HG03439 (cell line): ENCODE measurements around the gene C21orf58.
"Not testable (repeated sequence)": the region's sequence is repeated elsewhere in the genome, so short reads cannot be mapped to it uniquely, and the experiment has no call there.

Source experiments
- ATAC-seq: cut with Tn5 transposase; IDR thresholded peaks from one replicate; pipeline ENCODE4 v1.9.1; 2021; ENCODE audit warnings: mild to moderate bottlenecking, moderate library complexity; ENCODE audit not compliant: unreplicated experiment

The C21orf58 gene

DNA sequence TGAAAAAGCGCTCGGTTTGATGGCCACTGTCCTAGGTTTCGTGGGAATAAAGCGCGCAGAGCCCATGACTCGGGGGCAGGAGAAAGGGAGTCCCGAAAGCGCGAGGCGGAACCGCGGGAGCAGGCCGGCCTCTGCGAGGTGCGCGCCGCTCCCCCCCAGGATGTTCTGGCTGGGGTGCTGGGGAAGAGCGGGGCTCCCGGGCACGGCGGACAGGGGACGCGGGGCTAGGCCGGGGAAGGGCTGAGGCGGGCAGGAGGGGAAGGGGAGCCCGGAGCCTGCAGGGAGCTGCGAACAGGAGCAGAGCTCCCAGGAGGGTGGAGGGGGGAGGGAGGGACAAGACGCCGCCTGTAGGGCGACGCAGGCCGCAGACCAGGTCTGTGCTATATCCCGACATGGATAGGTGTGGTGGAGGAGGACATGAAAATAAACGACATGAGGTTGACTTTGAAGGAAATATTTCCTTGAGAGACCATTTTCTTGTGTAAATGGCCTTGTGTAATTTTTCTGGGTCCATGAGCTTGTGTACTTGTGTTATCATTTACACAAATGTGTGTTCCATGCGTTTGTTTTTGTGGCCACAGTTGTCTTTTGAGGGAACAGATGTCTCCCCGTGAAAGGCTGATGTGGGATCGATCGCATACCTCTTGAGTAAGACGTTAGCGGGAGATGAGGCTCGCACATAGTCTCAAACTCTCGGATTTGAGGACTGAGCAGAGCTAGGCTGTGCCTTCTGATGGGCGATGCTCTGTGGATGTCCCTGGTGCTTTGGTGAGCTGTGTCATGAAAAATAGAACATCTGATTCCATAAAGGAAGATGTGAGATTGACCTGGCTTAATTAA lies 1.6 kb upstream of the C21orf58 start:
- ATAC-seq = no peak

DNA sequence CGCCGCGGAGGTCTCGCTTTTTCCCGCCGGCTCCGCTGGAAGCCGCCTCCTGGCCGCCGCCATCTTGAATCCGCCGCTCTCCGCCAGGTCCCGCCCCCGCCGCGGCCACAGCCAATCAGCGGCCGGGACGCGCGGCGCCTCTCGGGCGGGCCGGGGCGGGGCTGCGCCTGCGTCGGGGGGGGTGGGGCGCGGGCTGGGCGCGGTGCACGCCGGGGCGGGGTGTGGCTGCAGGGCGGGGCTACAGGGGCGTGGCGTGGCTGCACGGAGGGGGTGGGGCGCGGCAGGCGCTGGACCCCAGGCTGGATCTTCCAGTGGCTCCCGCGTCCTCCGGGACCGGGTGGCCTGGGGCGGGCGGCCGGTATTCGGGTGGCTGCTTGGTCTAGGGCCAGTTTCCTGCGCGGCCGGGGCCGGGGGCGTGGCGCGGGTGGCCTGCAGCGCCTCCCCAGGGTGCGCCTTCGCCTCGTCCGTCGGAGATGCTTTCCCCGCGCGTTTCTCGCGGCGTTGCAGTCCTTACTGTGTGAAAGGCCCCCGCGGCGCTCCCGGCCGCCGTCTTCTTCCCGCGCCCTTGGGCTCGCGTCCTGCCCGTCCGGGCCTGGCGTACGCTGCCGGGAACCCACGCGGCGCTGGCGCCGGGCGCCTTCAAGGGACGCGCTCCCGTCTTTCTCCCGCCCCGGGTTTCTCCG lies 861 bp upstream of the C21orf58 start:
- peak; percentile 56 for ATAC-seq

DNA sequence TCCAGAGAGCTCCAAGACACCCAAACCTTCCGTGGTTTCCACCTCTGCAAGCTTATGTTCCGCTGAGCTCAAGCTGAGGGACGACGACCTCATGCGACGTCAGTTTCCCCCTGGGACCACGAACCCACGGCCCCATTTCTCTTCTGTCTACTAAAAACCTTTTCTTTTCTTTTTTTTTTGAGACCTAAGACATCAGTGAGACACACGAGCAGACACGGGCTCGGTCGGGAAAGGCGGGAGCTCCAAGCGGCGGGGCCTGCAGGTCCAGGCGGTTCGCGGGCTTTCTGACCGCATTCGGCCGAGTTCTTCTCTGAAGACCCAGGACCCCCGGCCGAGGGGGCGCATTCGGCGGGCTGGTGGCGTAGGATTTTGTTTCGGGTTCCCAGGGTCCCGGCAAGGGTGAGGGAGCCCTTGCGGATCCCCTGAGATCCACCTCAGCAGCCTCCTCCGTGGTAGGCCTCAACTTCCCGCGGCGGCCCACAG lies 402 bp downstream of the C21orf58 start:
- peak; percentile 9 for ATAC-seq

DNA sequence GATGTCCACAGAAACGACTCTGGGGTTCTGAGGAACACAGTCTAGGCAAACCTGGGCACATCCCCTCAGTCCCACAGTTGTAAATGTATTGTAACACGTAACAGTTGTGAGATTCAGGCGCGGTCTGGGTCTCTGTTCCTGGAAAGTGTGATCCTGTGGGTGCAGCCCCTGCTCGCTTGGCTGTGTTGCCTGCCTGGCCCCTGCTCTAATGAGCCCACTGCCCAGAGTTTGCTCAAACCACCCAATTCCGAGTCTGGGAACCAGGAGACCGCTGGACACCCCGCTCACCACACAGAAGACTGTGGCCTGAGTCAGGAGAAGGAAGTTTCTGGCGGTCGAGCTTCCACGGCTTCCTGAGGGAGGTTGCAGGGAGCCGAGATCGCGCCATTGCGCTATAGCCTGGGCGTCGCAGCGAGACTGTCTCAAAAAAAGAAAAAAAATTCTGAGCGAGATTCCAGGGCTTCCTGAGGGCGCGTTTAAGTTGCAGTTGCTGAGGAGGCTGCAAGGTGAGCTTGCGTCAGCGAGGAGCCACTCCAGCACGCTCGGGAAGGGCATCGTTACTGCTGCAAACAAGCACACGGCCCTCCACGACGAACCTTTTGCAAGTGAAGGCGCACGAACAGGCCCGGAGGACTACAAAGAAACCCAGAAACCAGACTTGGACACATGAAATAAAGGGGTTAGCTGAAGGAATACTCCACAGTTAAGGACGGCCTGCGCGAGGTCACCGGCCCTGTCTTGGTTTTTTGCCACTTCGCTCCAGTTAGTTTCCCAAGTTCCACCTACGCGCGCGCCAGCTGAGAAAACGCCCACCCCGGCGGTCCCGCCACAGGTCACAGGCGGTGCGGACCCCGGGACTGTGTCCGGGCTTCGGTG lies 1.1 kb downstream of the C21orf58 start:
- no peak for ATAC-seq

DNA sequence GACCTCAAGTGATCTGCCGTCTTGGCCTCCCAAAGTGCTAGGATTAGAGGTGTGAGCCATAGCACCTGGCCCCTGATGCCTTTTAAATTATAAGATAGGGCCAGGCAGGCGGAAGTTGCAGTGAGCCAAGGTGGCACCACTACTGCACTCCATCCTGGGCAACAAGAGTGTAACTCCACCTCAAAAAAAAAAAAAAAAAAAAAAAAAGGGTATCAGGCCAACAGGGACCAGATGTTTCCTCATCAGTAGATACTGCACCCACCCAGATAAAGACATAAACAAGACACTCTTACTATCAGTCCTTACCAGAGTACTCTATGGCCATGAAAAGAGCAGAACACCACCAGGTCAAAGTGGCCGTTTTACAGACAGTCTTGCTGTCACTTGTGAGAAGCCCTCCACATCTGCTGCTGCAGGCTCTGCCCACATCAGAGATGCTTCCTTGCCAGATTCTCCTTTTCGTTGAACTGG lies 3.3 kb downstream of the C21orf58 start:
- ATAC-seq = no peak

DNA sequence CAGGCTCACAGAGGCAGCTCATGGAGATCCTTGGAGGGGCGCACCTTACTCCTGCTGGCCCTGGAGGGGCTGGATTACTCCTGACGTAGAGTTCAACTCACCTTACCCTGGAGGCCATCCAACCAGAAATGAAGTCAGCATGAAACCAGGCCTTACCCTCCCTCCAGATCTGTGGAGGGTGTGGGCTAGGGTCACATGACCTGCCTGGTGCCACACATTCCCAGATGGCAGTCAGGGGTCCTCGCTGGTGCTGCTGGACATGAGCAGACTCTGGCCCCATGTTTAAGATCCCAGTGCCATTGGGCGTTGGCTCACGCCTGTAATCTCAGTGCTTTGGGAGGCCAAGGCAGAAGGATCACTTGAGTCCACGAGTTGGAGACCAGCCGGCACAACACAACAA lies 4.5 kb downstream of the C21orf58 start:
- no peak for ATAC-seq

DNA sequence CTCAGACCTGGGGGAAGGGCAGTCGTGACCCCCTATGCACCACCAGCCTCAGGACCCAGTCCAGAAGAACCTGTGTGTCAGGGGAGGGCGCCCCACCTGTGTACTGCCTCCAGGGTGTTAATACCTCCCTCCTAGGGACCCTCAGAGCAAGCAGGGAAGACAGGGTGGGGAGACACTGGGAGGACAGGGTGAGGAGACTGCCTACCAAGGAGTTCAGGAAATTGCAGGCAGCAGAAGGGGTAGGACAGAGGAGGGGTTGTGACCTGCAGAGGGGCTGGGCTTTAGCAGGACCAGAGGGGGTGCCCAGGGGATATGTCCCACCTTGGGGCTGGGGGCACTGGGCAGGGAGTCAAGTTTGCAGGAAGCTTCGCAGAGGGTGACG lies 5.2 kb downstream of the C21orf58 start:
- ATAC-seq = no peak

DNA sequence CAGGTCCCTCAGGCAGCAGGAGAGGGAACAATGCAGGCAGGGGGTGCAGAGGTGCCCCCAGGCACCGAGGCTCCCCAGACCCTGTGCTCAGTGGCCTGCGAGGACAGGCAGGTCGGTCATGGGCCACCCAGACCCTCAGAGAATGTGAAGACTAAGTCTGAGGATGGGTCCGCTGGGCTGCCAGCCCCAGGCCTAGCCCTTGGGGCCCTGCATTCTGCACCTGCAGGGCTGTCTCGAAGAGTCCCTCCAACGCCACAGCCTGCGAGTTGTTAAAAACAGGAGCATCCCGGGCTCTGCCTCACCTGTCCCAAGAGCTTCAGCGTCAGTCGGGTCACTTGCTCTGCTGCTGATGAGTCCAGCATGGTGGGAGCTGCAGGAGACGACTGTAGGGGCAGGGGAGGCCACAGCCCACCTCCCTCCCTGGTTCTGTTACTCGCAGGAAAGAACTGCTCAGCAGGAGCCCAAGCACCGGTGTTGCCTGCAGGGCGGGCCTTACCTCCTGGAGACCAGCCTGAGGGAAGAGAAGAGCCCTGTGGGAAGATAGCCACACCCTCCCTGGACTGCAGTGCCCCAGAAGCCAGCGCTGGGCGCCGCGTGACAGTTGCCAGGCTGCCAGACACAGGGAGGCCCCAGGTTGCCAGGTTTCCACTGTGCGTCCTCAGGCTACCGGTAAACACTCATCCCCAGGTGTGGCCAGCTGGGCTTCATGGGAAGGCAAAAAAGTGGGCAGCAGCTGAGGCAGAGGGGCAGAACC lies 5.8 kb downstream of the C21orf58 start:
- no peak for ATAC-seq

DNA sequence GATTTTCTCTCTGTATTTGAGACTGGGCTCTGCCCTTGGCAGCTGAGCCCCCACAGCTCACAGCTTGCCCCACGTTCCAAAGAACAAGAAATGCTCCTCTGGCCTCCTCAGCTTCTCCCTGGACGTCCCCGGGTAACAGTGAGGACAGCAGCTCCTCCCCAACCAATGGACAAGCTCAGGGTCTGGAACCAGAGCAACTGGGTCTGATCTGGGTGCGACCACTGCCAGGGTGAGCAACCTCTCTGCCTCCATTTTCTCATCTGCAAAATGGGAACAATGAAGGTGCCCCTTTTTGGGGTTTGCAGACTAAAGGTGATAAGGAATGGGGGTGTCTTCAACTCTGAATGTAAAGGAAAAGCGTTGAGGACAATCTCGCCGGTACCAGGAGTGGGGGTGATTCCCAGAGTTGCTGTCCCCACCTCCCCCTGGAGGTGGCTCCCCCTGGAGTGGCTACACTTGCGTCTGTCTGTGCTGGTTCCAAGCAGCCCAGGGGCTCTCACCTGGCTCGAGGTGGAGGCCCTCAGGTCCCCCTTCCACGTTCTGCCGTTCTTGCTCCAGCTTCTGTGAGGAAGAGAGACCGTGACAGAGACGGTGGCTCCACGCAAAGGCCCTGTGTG lies 6.9 kb downstream of the C21orf58 start:
- ATAC-seq = no peak

DNA sequence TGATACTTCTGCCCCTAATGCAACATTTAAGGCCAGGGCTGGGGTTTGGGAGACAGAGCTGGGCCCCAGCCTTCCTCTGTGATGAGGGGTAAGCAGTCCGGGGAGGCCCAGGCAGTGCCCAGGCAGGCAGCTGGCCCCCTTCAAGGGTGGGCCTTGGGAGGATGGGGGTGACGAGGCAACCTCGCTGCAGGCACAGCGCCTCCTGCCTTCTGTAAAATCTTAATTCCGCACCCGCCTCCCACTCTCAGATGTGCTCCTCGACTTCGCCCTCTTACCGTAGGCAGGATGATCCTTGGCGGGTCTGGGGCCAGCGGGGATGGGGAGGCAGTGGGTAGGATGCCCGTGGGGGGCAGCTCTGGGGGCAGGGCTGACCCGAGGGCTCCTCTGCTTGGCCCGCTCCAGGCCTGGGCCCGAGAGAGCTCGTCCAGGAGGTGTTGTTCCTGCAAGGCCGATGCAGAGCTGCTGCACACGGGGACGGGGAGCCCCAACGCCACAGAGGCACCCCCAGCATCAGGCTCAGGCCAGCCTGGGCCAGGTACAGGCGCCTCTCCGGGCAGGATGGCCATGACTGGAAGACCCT lies 9.1 kb downstream of the C21orf58 start:
- ATAC-seq = no peak

DNA sequence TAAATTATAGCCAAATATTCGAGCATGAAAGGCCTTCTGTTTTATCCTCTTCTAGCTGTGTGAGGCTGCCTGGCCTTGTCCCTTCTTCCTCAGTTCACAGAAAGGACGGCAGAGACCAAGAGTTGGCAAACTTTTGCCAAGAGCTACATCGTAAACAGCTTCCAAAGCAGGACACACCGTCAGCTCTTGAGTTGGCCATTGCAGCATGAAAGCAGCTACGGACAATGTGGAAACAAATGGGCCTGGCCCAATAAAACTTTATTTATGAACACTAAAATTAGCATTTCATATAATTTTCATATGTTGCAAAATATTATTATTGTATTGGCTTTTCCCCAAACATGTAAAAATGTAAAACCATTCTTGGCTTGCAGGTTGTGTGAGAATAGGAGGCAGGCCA lies 10.7 kb downstream of the C21orf58 start:
- no peak for ATAC-seq

DNA sequence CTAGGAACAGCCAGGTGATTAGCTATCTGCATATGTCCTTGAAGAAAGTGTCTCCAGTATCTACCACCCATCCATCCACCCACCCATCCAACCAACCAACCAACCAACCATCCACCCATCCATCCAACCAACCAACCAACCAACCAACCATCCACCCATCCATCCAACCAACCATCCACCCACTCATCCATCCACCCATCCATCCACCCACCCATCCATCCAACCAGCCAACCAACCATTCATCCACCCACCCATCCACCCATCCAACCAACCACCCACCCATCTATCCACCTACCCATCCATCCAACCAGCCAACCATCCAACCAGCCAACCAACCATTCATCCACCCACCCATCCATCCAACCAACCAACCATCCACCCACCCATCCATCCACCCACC lies 12.1 kb downstream of the C21orf58 start:
- no peak for ATAC-seq

DNA sequence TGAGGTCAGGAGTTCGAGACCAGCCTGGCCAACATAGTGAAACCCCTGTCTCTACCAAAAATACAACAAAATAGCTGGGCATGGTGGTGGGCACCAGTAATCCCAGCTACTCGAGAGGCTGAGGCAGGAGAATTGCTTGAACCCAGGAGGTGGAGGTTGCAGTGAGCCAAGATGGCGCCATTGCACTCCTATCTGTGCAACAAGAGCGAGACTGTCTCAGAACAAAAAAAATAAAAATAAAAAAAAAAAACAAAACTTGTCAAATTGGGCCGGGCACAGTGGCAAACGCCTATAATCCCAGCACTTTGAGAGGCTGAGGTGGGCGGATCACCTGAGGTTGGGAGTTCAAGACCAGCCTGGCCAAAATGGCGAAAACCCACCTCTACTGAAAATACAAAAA lies 13.4 kb downstream of the C21orf58 start:
- not testable (repeated sequence) for ATAC-seq

DNA sequence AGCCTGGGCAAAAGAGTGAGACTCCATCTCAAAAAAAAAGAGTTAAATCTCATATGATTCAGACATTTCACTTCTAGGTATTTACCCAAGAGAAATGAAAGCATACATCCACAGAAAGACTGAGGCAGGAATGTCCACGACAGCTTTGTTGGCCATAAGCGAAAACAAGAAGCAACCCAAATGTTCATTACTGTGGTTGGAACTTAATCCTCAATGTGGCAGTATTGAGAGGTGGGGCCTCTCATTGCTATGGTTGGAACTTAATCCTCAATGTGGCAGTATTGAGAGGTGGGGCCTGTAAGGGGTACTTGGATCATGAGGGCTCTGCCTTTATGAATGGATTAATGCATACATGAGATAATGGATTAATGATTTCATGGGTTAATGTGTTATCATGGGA lies 15.2 kb downstream of the C21orf58 start:
- no peak for ATAC-seq

DNA sequence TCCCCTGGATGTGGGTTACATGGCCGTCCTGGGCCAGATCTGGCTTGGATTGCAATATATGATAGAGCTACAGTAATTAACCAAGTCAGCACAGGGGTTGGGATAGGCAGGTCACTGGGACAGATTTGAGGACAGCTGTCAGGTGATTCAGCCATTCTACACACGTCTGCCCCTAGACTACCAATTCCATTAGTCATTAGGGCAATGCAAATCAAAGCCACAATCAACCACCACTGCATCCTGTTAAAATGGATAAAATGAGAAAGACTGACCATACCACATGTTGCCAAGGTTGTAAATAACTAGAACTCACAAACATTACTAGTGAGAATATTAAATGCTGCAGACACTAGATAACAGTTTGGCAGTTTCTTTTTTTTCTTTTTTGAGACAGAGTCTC lies 16.0 kb downstream of the C21orf58 start:
- ATAC-seq = no peak

DNA sequence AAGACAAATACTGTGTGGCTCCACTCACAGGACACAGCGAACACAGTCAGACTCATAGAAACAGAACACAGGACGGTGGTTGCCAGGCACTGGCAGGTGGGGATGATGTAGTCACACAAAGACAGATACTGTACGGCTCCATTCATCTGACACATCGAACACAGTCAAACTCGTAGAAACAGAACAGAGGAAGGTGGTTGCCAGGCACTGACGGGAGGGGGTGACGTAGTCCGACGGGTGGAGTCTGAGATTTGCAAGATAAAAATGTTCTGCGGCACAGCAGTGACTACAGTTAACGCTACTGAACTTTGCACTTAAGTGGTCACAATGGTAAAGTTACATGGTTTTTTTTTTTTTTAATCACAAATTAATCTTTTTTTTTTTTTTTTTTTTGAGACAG lies 18.7 kb downstream of the C21orf58 start:
- ATAC-seq = no peak

DNA sequence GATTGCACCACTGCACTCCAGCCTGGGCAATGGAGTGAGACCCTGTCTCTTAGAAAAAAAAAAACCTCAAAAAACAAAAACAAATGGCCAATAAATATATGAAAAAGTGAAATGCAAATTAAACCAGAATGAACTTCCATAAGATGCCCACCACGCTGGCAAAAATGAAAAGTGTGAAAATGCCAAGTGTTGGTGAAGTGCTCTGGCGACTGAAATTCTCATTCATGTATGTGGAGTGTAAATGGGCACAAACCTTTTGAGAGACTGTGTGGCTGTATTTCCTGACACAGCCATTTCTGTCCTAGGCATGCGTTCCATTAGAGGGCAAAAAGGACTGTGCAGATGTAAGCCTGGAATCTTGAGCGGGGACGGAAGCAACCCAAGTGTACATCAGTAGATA lies 19.2 kb downstream of the C21orf58 start:
- no peak for ATAC-seq

DNA sequence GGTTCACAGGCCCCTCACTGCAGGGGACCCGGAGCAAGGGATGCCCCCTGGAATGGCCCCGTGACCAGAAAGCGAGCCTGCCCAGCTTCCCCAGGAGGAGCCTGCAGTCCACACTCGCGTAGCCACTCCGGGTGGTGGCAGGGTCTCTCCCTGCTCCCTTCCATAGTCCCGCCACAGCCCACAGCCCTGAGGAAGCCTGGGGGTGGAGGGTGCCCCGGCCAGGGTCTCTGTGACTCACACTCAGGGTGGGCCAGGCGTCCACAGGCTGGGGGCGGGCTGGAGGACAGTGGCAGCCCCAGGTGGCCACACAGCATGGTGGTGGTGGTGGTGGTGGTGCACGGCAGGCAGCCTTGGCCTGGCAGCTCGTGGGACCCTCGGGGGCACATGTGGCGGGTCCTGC lies 21.9 kb downstream of the C21orf58 start:
- ATAC-seq = no peak

DNA sequence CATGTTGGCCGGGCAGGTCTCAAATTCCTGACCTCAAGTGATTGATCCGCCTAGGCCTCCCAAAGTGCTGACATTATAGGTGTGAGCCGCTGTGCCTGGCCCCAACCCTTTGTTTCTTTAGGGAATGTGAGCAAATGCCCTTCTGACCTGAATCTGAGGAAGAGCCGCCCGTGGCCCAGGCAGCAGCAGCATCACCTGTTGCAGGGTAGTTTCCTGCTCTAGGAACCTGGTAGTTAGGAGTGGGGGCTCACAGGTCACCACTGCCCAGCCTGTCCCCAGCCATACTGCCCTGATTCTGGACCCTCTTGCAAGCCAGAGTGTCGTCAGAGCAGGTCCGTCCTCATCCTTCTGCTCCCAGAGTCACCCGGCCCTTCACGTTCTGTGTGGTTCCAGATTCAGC lies 24.5 kb downstream of the C21orf58 start:
- no peak for ATAC-seq
